Endothelial cell of umbilical vein (primary cell): Measurements from ENCODE around the gene CNTN1. TPM values are rescaled to one million over a fixed set of nuclear protein-coding genes. Genes with fewer than 3 reads are reported as not detected.

Experiments used
- BruUV-seq: library from RNA; stranded (reverse); fragments of 400-500 nt; replicated peaks from 2 replicates; lab custom pipeline; 2021; lab: Mats Ljungman, UMichigan
- CTCF ChIA-PET: fragments of 300-600, 350-600 bp; sonication (Branson Sonifier 250); formaldehyde crosslinking; loops from one replicate; lab custom pipeline; 2021; ENCODE audit warnings: antibody characterized with exemption, inconsistent platforms; lab: Charles Lee
- POLR2A ChIA-PET: fragments of 300-600, 350-600 bp; sonication (Branson Sonifier 250); formaldehyde crosslinking; loops from one replicate; lab custom pipeline; 2021; ENCODE audit warnings: antibody characterized with exemption, inconsistent platforms; lab: Charles Lee
- DNase-seq: peaks from one replicate; pipeline ENCODE4 v3.0.0-alpha.2; 2011; ENCODE audit warnings: low read depth, low spot score
- FAIRE-seq: peaks from 2 replicates; lab custom pipeline; 2011; peaks lifted over from hg19 to GRCh38; lab: Jason Lieb, UNC
- H2AFZ ChIP-seq: 2 replicates; pipeline ENCODE4 v1.6.0; 2012; ENCODE audit warnings: low read depth, low read length, control low read depth, inconsistent platforms
- H3K27ac ChIP-seq: 2 replicates; pipeline ENCODE4 v1.5.1; 2011; ENCODE audit warnings: low read depth, mild to moderate bottlenecking, control low read depth, low read length, moderate library complexity; ENCODE audit not compliant: insufficient read depth
- H3K27me3 ChIP-seq, 2 experiments: 2 replicates each; pipeline versions ENCODE4 v1.6.0 to v1.6.1; 2011; ENCODE audit warnings: low read length in 2 of 2, mixed read lengths in 1 of 2; ENCODE audit not compliant: control insufficient read depth in 2 of 2, insufficient read depth in 2 of 2
- H3K36me3 ChIP-seq, 2 experiments: 2 replicates in 1 of 2; 3 replicates in 1 of 2; pipeline ENCODE4 v1.5.1; 2011; ENCODE audit warnings: low read length in 2 of 2, mild to moderate bottlenecking in 1 of 2, moderate library complexity in 1 of 2; ENCODE audit not compliant: control insufficient read depth in 2 of 2, insufficient read depth in 2 of 2; ENCODE audit errors: extremely low read depth in 1 of 2
- H3K4me1 ChIP-seq: 3 replicates; pipeline ENCODE4 v1.5.1; 2011; ENCODE audit warnings: mild to moderate bottlenecking, low read length; ENCODE audit not compliant: control insufficient read depth, insufficient read depth; ENCODE audit errors: extremely low read depth
- H3K4me2 ChIP-seq: 2 replicates; pipeline ENCODE4 v1.6.1; 2011; ENCODE audit warnings: low read length, control low read depth, mixed read lengths; ENCODE audit not compliant: insufficient read depth
- H3K4me3 ChIP-seq, 3 experiments: fragments of 200-600 bp in 1 of 3; sonication (generic), shearing (Covaris generic) in 1 of 3; replicated peaks in 1 of 3; 2 replicates each; pipeline ENCODE4 v1.5.1; 2011 to 2016; ENCODE audit warnings: control low read depth in 3 of 3, low read length in 3 of 3, mild to moderate bottlenecking in 2 of 3, inconsistent platforms in 1 of 3, low read depth in 1 of 3, moderate library complexity in 1 of 3; ENCODE audit not compliant: insufficient read depth in 1 of 3
- H3K79me2 ChIP-seq: 2 replicates; pipeline ENCODE4 v1.6.0; 2012; ENCODE audit warnings: low read length, inconsistent platforms; ENCODE audit not compliant: control insufficient read depth, insufficient read depth
- H3K9ac ChIP-seq: replicated peaks from 2 replicates; pipeline ENCODE3; 2011; ENCODE audit warnings: low read length, control low read depth; ENCODE audit not compliant: insufficient read depth; ENCODE audit errors: extremely low read depth
- H3K9me1 ChIP-seq: replicated peaks from 3 replicates; pipeline ENCODE4 v1.6.0; 2011; ENCODE audit warnings: mild to moderate bottlenecking, low read length; ENCODE audit not compliant: control insufficient read depth, insufficient read depth; ENCODE audit errors: extremely low read depth
- H3K9me3 ChIP-seq: replicated peaks from 2 replicates; pipeline ENCODE4 v1.5.1; 2012; ENCODE audit warnings: low read length, inconsistent platforms; ENCODE audit not compliant: control insufficient read depth, insufficient read depth
- H4K20me1 ChIP-seq: replicated peaks from 2 replicates; pipeline ENCODE3; 2011; ENCODE audit warnings: mild to moderate bottlenecking, low read length; ENCODE audit not compliant: control insufficient read depth, insufficient read depth; ENCODE audit errors: extremely low read depth
- EZH2 ChIP-seq: IDR thresholded peaks from 2 replicates; pipeline ENCODE4 v1.6.1; 2012; ENCODE audit warnings: borderline replicate concordance, low read depth, mild to moderate bottlenecking, moderate library complexity, low read length, inconsistent platforms; ENCODE audit not compliant: severe bottlenecking
- FOS ChIP-seq: IDR thresholded peaks from 2 replicates; pipeline ENCODE4 v1.6.1; 2011; ENCODE audit warnings: mild to moderate bottlenecking, low read length, moderate library complexity, borderline replicate concordance; ENCODE audit not compliant: insufficient read depth
- GATA2 ChIP-seq: IDR thresholded peaks from 2 replicates; pipeline ENCODE4 v1.7.0; 2011; ENCODE audit warnings: low read depth, mild to moderate bottlenecking, moderate library complexity, mixed read lengths, low read length; ENCODE audit not compliant: insufficient read length, insufficient read depth
- JUN ChIP-seq: IDR thresholded peaks from 2 replicates; pipeline ENCODE4 v1.6.1; 2011; ENCODE audit warnings: borderline replicate concordance, low read depth; ENCODE audit not compliant: insufficient read length, insufficient read depth
- MYC ChIP-seq: IDR thresholded peaks from one replicate; pipeline ENCODE4 v1.6.1; 2011; ENCODE audit warnings: mild to moderate bottlenecking, low read depth, low read length
- POLR2A ChIP-seq: IDR thresholded peaks from 2 replicates; pipeline ENCODE4 v1.6.1; 2012; ENCODE audit warnings: low read depth, mild to moderate bottlenecking, control low read depth, low read length
- POLR2AphosphoS5 ChIP-seq: IDR thresholded peaks from 2 replicates; pipeline ENCODE4 v1.6.1; 2012; ENCODE audit warnings: low read depth, mild to moderate bottlenecking, control low read depth, low read length, moderate library complexity; ENCODE audit not compliant: insufficient read depth
- dilution Hi-C: fragments of 300-500 bp; cut with MboI; formaldehyde crosslinking; loops from one replicate; pipeline ENCODE4 v1.15.0; 2019; ENCODE audit warnings: low sequenced_read_pairs; ENCODE audit not compliant: extremely low pct_ligation_motif_present
- intact Hi-C: fragments of 100-400 bp; cut with micrococcal nuclease; formaldehyde crosslinking; loops from one replicate; pipeline ENCODE4 v1.10.0; 2022
- polyA plus RNA-seq, 4 experiments: library from polyadenylated mRNA; depleted of rRNA in 3 of 4; stranded (reverse) in 3 of 4; unstranded in 1 of 4; fragments of >200 nt; gene quantifications; 2 replicates each; pipeline versions ENCODE4 v1.2.1 to v1.2.3, GENCODE V29; 2011 to 2012; ENCODE audit warnings: missing spikeins in 1 of 4
- total RNA-seq: library from RNA; stranded (reverse); gene quantifications from 2 replicates; pipeline ENCODE4 v1.2.3, GENCODE V29; 2021
- TF ChIP-seq, protein P1 (sequence below): IDR thresholded peaks from 2 replicates; pipeline ENCODE4 v1.6.1; 2011; ENCODE audit not compliant: insufficient read depth, insufficient read length
- TF ChIP-seq, protein P2 (sequence below), 2 donors: IDR thresholded peaks; 1 replicate in 1 of 2; 2 replicates in 1 of 2; pipeline ENCODE4 v1.5.1; 2011; ENCODE audit warnings: low read length in 2 of 2, mild to moderate bottlenecking in 2 of 2, moderate library complexity in 2 of 2, control low read depth in 1 of 2, inconsistent platforms in 1 of 2, low read depth in 1 of 2; ENCODE audit not compliant: insufficient read depth in 1 of 2; ENCODE audit errors: extremely low read depth in 1 of 2

CNTN1 gene
- total and polyA plus RNA-seq, 2 donors (not counting 3 experiments of a cell fraction or from before 2014, with no cell fraction given): 0.07 TPM; not detected in 1

DNA sequence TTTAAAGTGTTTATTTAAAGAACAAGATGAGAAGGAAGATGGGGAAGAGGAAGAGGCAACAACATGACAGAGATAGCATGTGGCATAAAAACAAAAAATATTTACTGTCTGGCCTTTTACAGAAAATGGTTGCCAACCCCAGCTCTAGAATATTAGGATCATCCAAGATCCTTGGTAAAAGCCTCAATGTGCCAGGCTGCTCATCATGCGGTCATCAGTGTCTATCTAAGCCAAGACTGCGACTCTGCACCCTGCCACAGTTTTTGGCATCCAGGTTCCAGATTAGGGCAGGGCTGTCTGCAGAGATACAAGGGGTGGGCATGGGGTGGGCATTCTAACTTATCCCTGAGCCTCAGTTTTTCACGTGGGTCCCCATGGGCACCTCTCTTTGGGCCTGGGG, 46.9 kb upstream of the CNTN1 start:
- FAIRE-seq: no peak
- Histone ChIP-seq H3K9me1 (no peaks in the 10 kb centered on the region), H3K36me3 (no peaks in the 10 kb centered on the region), H3K9ac (no peak overlapping the region), H4K20me1 (no peaks in the 10 kb centered on the region), H3K27ac (no peak overlapping the region), H3K9me3 (no peaks in the 10 kb centered on the region), H3K79me2 (no peaks in the 10 kb centered on the region), H3K27me3 (no peaks in the 10 kb centered on the region), H2AFZ (no peak overlapping the region), H3K4me2 (no peak overlapping the region), H3K4me3 (no peak overlapping the region), H3K4me1 (no peaks in the 10 kb centered on the region)
- no TSS peak for BruUV-seq
- intact Hi-C loops: no loop called here
- TF ChIP-seq POLR2AphosphoS5 (no peak), GATA2 (no peak), FOS (no peak), POLR2A (no peak), JUN (no peak), MYC (no peak), EZH2 (no peak)
- TF ChIP-seq, protein P1, sequence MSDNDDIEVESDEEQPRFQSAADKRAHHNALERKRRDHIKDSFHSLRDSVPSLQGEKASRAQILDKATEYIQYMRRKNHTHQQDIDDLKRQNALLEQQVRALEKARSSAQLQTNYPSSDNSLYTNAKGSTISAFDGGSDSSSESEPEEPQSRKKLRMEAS: no peak
- TF ChIP-seq, protein P2, sequence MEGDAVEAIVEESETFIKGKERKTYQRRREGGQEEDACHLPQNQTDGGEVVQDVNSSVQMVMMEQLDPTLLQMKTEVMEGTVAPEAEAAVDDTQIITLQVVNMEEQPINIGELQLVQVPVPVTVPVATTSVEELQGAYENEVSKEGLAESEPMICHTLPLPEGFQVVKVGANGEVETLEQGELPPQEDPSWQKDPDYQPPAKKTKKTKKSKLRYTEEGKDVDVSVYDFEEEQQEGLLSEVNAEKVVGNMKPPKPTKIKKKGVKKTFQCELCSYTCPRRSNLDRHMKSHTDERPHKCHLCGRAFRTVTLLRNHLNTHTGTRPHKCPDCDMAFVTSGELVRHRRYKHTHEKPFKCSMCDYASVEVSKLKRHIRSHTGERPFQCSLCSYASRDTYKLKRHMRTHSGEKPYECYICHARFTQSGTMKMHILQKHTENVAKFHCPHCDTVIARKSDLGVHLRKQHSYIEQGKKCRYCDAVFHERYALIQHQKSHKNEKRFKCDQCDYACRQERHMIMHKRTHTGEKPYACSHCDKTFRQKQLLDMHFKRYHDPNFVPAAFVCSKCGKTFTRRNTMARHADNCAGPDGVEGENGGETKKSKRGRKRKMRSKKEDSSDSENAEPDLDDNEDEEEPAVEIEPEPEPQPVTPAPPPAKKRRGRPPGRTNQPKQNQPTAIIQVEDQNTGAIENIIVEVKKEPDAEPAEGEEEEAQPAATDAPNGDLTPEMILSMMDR (IDR thresholded peaks at IDR 0.05; ENCODE audit: extremely low read depth in 1 of 2, insufficient read depth in 1 of 2, low read depth in 1 of 2, low read length in 2 of 2): no peak
- CTCF ChIA-PET: no interaction called here
- POLR2A ChIA-PET: no interaction called here
- dilution Hi-C loops: no loop called here
- no peak for DNase-seq
